Stimulated activated CD4-positive, alpha-beta T cell treated with anti-CD3 and anti-CD28 coated beads, Interleukin-1b, Interleukin-23, amount 100 ng/mL, for 48 hours (primary cell): ENCODE results near the gene ERC2.

ENCODE experiments used
- DNase-seq: peaks from one replicate; pipeline ENCODE4 v3.0.0-alpha.2; 2020

Gene ERC2

GRCh38 chr3:55498520-55498919 is 969.7 kb downstream of the ERC2 start:
- no peak for DNase-seq

- no peak for DNase-seq
Measured at GRCh38 chr3:55497250-55497649, 971.0 kb downstream of the ERC2 start.

DNA sequence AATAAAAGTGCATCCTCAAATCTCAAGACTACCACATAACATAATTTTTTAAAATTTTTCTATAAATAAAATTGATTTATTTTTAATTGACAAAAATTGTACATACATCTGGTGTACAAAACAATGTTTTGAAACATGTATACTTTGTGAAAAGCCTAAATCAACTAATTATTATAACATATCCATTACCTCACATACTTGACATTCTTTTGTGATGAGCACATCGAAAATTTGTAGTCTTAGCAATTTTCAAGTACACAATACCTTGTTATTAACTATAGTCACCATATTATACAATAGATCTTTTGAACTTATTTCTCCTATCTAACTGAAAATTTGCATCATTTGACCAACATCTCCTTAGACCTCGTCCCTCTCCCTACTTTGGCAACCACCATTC is 973.3 kb downstream of the ERC2 start:
- no peak for DNase-seq

DNA sequence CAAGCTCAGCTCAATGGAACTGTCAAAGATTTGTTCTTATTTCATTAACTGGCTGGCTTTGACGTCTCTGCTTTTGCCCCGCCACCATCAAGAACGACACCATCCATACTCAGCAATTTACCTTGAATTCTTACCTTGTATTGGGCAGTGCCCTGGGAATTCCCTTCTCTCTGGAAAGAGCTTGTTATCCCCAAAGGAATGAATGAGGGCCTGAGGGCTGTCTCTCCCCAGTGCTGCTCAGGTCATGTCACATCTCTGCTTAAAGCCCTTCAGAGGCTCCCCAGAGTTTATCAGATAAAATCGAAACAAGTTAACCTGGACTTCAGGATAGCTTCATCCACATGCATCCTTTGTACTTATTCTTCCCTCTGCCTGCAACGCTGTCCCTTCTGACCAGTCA is 975.3 kb downstream of the ERC2 start:
- no peak for DNase-seq

DNA sequence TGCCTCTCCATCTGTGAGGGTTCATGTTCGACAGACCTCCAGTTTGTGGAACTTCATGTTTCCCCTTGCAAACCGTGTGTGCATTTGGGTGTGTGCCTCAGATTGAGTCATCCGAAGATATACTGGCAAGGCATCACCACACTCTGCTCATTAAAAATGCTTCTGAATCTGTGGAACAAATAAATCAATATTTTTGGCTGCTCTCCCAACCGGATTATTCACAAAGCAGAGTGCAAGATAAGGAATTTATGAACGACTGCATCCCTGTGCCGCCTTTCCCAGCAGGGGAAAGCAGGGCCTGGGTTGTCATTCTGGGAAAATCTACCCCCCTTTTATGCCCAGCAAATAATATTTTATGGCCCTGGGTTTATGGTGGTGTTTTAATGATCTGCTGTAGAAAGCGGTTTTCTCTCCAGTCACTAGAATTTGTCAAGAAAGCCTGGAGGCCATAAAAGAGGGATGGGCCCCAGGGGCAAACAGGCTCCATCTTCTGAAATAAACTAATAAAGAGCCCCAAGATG is 976.9 kb downstream of the ERC2 start:
- no peak for DNase-seq

DNA sequence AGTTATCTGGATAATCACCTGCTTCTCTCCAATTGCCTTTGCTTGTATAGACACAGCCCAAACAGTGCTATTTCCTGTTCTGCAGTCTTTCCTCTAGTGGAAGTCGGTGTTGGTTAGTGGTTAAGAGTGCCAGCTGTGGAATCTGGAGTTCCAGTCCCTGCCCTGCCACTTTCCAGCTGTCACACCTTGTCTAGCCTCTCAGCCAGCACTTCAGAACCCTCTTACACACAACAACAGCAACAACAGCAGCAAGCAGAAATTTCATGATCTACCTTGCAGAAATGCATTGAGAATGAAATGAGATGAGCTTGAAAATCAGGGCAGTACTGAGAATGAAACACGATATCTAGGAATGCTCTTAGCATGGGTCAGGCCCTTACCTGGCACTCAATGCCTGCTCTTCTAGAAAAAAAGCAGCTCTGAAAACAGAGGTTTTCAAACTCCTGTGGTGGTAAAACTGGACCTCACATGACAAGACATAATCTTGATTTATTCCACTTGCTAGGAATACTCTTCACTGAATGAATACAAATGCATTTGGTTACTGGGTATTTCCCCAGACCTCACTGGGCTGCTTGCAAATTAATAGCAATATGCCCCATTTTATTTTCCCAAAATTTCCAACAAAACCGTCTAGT is 977.9 kb downstream of the ERC2 start:
- no peak for DNase-seq

- no peak for DNase-seq
Measured at GRCh38 chr3:55489798-55490132, 978.5 kb downstream of the ERC2 start.

- no peak for DNase-seq
Measured at GRCh38 chr3:55488398-55489055, 979.7 kb downstream of the ERC2 start.

- DNase-seq, result no peak
Measured at GRCh38 chr3:55487381-55488241, 980.7 kb downstream of the ERC2 start.

DNA sequence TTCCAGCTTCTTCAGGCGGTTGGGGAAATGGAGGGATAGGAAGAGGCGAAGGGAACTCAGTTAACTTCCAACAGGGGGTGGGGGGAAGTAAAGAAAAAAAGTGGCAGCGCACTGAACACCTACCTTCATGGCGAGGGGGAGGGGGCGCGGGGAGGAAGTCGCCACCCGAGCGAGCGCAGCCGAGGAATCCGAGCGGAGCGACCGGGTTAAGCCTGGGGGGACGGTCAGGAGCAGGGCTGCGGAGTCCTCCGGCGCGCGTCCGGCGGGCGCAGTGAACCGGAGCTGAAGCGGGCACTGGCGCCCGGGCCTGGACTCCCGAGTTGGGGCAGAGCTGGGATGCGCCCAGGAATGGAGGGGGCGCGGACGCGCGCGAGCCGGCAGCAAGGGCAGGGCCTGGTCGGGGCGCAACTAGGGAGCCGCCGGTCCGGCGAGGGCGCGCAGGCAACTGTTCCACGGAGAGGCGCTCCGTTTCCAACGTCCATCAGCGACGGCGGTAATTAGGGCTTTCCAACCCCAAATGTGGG is 981.3 kb downstream of the ERC2 start, which contains the start of gene WNT5A:
Gene WNT5A (minus strand): TSS at position 450 of the 524 bp plus-strand sequence. CDS start 321 bp downstream, at position 129.
- DNase-seq, result no peak

- no peak for DNase-seq
Measured at GRCh38 chr3:55486101-55486856, 982.0 kb downstream of the ERC2 start.

DNA sequence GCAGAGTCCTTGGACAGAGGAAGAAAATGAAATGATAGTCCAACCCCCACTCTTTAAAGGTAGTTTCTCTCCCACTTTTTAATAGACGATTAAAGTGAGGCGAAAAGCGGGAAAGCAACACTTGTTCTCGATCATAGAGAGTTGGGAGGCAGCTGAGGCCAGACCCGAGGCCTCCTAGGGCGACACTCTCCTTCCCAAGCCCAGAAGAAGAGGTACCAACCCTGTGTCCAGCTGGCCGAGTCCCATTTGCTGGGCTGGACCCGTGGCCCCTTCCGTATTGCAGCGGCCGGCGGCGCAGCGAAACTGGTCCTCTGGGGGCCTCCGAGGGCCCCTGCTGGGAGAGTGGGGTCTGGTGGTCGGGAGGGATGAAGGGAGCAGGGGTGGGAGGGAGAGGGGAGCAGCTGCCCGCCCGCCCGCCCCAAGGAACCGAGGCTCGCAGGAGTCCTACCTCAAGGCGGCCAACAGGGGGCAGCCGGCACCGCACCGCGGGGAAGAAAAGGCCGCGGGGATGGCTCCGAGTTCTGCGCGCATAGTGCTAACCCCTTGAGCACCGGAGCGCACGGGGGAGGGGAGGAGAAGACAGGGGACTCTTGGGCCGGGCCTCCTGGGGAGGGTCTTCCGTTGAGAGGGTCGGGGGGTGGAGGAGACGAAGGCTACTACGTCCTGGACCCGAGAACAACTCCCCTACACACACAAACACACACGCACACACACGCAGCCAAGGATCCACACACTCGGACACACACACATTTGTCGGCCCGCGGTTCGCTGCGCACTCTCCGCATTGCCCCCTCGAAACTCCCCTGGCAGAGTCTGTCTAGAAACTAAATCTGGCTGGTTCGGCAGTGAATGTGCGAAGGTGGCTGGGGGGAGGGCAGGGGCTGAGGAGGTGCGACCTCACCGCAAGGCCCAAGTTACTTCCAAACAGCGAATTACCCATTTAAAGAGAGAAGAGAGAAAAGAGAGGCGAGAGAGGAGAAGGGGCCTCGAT is 983.2 kb downstream of the ERC2 start:
- peak; percentile 46 for DNase-seq

DNA sequence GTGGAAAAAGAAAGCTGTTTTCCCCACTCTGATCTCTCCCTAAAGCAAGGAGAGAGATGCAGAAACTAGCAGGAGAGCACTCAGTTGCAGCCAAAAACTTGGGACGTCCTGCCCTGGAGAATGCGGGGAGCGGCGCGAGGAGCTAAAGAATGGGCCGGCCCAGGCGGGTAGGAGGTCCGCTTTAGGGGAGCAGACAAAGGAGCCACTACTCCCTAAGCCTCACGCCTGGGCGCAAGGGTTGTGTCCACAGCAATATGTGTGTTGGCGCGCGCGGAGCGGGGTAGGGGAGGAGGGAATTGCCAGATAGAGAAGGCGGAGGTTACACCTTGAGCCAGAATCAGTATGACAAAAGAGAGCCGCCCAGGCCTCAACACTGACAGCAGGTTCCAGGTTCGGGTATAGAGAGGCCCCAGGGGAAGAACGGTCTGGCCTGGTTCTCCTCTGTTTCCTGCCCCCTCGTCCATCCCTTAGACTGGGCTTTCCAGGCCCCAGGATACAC is 984.0 kb downstream of the ERC2 start:
- DNase-seq, result no peak

- DNase-seq, result no peak
Measured at GRCh38 chr3:55483196-55484095, 984.8 kb downstream of the ERC2 start.

DNA sequence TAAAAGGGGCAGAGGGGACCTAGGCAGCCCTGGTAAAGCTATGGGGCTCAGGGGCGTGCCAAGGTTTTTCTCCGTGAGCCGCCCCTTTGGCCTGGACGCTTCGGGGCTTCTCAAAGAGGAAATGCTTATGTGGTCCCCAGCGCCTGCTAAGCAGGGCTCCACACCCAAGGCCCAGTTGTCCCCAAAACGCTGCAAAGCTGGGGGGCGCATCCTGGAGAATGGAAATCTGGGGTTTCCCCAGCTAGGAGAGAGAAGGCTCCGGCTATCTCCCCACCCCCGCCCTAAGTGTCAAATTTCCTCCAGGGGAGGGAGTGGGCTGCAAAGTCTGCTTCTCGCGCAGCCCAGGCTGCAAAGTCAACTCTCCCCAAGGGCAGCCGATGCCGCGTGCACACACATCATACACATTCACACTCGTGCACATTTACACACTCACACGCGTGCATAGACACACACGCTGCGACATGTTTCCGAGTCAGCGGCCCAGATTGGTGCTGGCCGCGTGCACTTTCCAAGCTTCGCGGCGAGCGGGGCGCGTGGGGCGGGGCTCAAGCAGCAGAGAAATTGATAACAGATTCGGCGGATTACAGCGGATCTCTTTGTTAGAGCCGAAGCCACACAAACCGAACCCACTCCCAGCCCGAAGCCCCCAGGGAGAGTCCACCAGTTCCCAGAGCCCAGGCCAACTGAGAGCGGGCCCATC is 985.6 kb downstream of the ERC2 start:
- DNase-seq, result no peak

DNA sequence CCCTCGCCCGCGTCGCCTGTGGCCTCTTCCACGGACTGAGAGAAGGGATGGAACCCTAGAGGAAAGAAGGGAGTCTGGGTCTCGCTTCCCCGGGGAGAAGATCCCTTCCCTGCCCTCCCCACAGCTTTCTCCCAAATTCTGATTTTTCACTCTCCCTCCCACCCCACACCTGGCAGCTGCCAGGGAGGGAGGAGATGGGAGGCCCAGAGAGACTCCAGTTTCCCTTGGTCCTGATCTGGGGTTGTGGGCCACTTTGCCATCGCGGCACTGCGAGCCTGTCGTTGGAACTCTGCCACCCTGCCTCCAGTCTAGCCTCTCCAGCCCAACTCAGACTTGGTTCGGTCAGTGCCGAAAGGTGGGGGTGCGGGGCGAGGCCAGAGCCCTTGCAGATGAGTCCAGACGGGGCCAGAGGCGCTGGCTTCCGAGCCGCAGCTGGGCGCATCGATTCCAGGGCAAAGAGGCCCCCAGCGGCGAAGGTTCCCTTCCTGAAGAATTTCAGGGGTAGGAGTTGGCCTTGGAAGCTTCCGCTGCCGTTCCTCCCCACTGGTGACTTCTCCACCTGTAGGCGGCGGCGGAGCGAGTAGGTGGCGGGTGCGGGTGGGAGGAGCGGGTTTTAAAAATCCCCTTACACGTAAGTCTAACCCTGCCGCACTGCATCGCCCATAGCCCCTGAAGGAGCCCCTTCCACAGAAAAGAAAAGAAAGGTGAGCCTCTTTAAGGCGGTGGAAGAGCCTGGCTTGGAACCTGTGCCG is 986.3 kb downstream of the ERC2 start:
- no peak for DNase-seq

GRCh38 chr3:55480911-55481743 is 987.1 kb downstream of the ERC2 start:
- DNase-seq, result no peak
